Activated CD8-positive, alpha-beta T cell treated with anti-CD3 and anti-CD28 coated beads for 36 hours (primary cell): ENCODE data around the gene NUMBL. TPM values are rescaled to one million over a fixed set of nuclear protein-coding genes. Genes with fewer than 3 reads are reported as not detected.

Source experiments
- ATAC-seq: fragments of 200-7000 bp; cut with Tn5 transposase; one replicate; pipeline ENCODE4 v1.10.0; 2021; ENCODE audit warnings: mild to moderate bottlenecking, moderate library complexity
- CTCF ChIA-PET: fragments of 350-600 bp; sonication (Branson Sonifier 250); formaldehyde crosslinking; loops from one replicate; lab custom pipeline; 2021; ENCODE audit warnings: antibody characterized with exemption; lab: Charles Lee
- POLR2A ChIA-PET: fragments of 350-600 bp; sonication (Branson Sonifier 250); formaldehyde crosslinking; loops from one replicate; lab custom pipeline; 2021; ENCODE audit warnings: antibody characterized with exemption; lab: Charles Lee
- DNase-seq: peaks from one replicate; pipeline ENCODE4 v3.0.0-alpha.2; 2020
- H3K27ac Mint-ChIP-seq: one replicate; pipeline ENCODE4 v1.8.0; 2021; ENCODE audit warnings: mild to moderate bottlenecking, mixed read lengths
- H3K27me3 Mint-ChIP-seq: one replicate; pipeline ENCODE4 v1.8.0; 2021; ENCODE audit warnings: mixed read lengths
- H3K36me3 Mint-ChIP-seq: one replicate; pipeline ENCODE4 v1.8.0; 2021; ENCODE audit warnings: low read depth, mixed read lengths
- H3K4me1 Mint-ChIP-seq: one replicate; pipeline ENCODE4 v1.8.0; 2021; ENCODE audit warnings: low read depth, mixed read lengths
- H3K4me3 Mint-ChIP-seq: one replicate; pipeline ENCODE4 v1.8.0; 2021; ENCODE audit warnings: mild to moderate bottlenecking, moderate library complexity, mixed read lengths
- H3K9me3 Mint-ChIP-seq: one replicate; pipeline ENCODE4 v1.8.0; 2021; ENCODE audit warnings: mixed read lengths
- CTCF ChIP-seq: fragments of 200-600 bp; IDR thresholded peaks from one replicate; pipeline ENCODE4 v1.8.0; 2022; ENCODE audit warnings: antibody characterized with exemption, mild to moderate bottlenecking
- intact Hi-C: fragments of 100-400 bp; cut with micrococcal nuclease; formaldehyde crosslinking; loops from one replicate; pipeline ENCODE4 v1.10.0; 2022
- total RNA-seq, 2 experiments: library from RNA; stranded (reverse); gene quantifications; one replicate each; pipeline ENCODE4 v1.2.3, GENCODE V29; 2021

NUMBL gene
- total RNA-seq, 2 experiments from 2014 or later = 13.7 to 17.7 TPM

- intact Hi-C loops = no loop called here
- no peak for DNase-seq
- Mint-ChIP-seq H3K36me3 (peaks cover 9% of the 10 kb centered on the region), H3K27ac (no peak overlapping the region), H3K4me3 (no peak overlapping the region), H3K9me3 (no peaks in the 10 kb centered on the region), H3K4me1 (peaks cover 2% of the 10 kb centered on the region), H3K27me3 (no peaks in the 10 kb centered on the region)
- CTCF ChIA-PET = interaction anchor here (2.1 kb wide), 1 partner anchor 54 kb away, joined by 7 read pairs; no protein-coding TSS in a partner anchor
- POLR2A ChIA-PET = no interaction called here
- ATAC-seq = no peak
- no peak for TF ChIP-seq CTCF
These were observed 1.5 kb downstream of the NUMBL start for GRCh38 chr19:40688987-40689338.

GRCh38 chr19:40688309-40688708 is 2.1 kb downstream of the NUMBL start:
- no peak for TF ChIP-seq CTCF
- H3K27ac Mint-ChIP-seq = no peak overlapping the region

GRCh38 chr19:40687525-40688016 is 2.9 kb downstream of the NUMBL start:
- no peak for TF ChIP-seq CTCF
- Mint-ChIP-seq H3K27me3 (no peaks in the 10 kb centered on the region), H3K4me1 (peaks cover 2% of the 10 kb centered on the region), H3K4me3 (no peak overlapping the region), H3K36me3 (peaks cover 11% of the 10 kb centered on the region), H3K9me3 (no peaks in the 10 kb centered on the region), H3K27ac (no peak overlapping the region)
- intact Hi-C loops = no loop called here
- DNase-seq (no peak), ATAC-seq (no peak)
- CTCF ChIA-PET = interaction anchor here (1.0 to 2.1 kb wide), 2 partner anchors 53 to 457 kb away, joined by 3 to 7 read pairs; no protein-coding TSS in a partner anchor
- POLR2A ChIA-PET = no interaction called here

More at GRCh38 chr19:40688309-40688708, 2.1 kb downstream of the NUMBL start:
- Mint-ChIP-seq H3K4me1 (peaks cover 2% of the 10 kb centered on the region), H3K36me3 (peaks cover 9% of the 10 kb centered on the region), H3K27me3 (no peaks in the 10 kb centered on the region), H3K4me3 (no peak overlapping the region), H3K9me3 (no peaks in the 10 kb centered on the region)
- intact Hi-C loops = no loop called here
- ATAC-seq (no peak), DNase-seq (no peak)
- ChIA-PET POLR2A (no interaction called here), CTCF (interaction anchor here (1.0 to 2.1 kb wide), 2 partner anchors 53 to 456 kb away, joined by 3 to 7 read pairs; no protein-coding TSS in a partner anchor)

- ChIA-PET CTCF (interaction anchor here (2.1 kb wide), 1 partner anchor 52 kb away, joined by 7 read pairs; no protein-coding TSS in a partner anchor), POLR2A (interaction anchor here (0.5 kb wide), 1 partner anchor 54 kb away, joined by 3 read pairs; no protein-coding TSS in a partner anchor)
- DNase-seq (no peak), ATAC-seq (no peak)
- Mint-ChIP-seq H3K4me3 (no peak overlapping the region), H3K4me1 (no peaks in the 10 kb centered on the region), H3K27ac (no peak overlapping the region), H3K27me3 (no peaks in the 10 kb centered on the region), H3K9me3 (no peaks in the 10 kb centered on the region), H3K36me3 (peaks cover 11% of the 10 kb centered on the region)
- TF ChIP-seq CTCF = no peak
- intact Hi-C loops = no loop called here
These were observed 3.4 kb downstream of the NUMBL start for GRCh38 chr19:40686882-40687524.

GRCh38 chr19:40685563-40685962 is 4.9 kb downstream of the NUMBL start:
- Mint-ChIP-seq H3K27ac (no peak overlapping the region), H3K4me1 (no peaks in the 10 kb centered on the region), H3K36me3 (peaks cover 18% of the 10 kb centered on the region), H3K4me3 (no peak overlapping the region), H3K27me3 (no peaks in the 10 kb centered on the region), H3K9me3 (no peaks in the 10 kb centered on the region)
- ATAC-seq (no peak), DNase-seq (no peak)
- CTCF ChIA-PET = no interaction called here
- TF ChIP-seq CTCF = no peak
- POLR2A ChIA-PET = interaction anchor here (1.0 kb wide), 1 partner anchor 32 kb away, joined by 3 read pairs; the partner anchor contains the start of gene ITPKC
- intact Hi-C loops = no loop called here
